PFSK-1 (cell line): ENCODE data around the gene NCOA1.

Source experiments
- FOXP2 ChIP-seq: optimal IDR thresholded peaks from 2 replicates; pipeline ENCODE3; 2011; ENCODE audit warnings: borderline replicate concordance, control low read depth, inconsistent platforms; ENCODE audit not compliant: insufficient read depth; ENCODE audit errors: extremely low read length, extremely low read depth
- POLR2AphosphoS5 ChIP-seq: IDR thresholded peaks from 2 replicates; pipeline ENCODE4 v1.6.1; 2012; ENCODE audit warnings: low read depth, mild to moderate bottlenecking, control low read depth, low read length, moderate library complexity
- SIN3A ChIP-seq: IDR thresholded peaks from 2 replicates; pipeline ENCODE4 v1.6.1; 2012; ENCODE audit warnings: mild to moderate bottlenecking, low read length, moderate library complexity, borderline replicate concordance; ENCODE audit not compliant: insufficient read depth
- TAF1 ChIP-seq: IDR thresholded peaks from 2 replicates; pipeline ENCODE4 v1.6.1; 2012; ENCODE audit warnings: low read length, control low read depth, borderline replicate concordance; ENCODE audit not compliant: insufficient read depth
- TF ChIP-seq, protein P1 (sequence below), 2 experiments: IDR thresholded peaks; 2 replicates each; pipeline versions ENCODE4 v1.6.1 to v1.8.0; 2011 to 2012; ENCODE audit warnings: low read depth in 2 of 2, low read length in 2 of 2, control low read depth in 1 of 2, inconsistent platforms in 1 of 2, mild to moderate bottlenecking in 1 of 2, moderate library complexity in 1 of 2; ENCODE audit not compliant: insufficient read depth in 1 of 2

The NCOA1 gene

DNA sequence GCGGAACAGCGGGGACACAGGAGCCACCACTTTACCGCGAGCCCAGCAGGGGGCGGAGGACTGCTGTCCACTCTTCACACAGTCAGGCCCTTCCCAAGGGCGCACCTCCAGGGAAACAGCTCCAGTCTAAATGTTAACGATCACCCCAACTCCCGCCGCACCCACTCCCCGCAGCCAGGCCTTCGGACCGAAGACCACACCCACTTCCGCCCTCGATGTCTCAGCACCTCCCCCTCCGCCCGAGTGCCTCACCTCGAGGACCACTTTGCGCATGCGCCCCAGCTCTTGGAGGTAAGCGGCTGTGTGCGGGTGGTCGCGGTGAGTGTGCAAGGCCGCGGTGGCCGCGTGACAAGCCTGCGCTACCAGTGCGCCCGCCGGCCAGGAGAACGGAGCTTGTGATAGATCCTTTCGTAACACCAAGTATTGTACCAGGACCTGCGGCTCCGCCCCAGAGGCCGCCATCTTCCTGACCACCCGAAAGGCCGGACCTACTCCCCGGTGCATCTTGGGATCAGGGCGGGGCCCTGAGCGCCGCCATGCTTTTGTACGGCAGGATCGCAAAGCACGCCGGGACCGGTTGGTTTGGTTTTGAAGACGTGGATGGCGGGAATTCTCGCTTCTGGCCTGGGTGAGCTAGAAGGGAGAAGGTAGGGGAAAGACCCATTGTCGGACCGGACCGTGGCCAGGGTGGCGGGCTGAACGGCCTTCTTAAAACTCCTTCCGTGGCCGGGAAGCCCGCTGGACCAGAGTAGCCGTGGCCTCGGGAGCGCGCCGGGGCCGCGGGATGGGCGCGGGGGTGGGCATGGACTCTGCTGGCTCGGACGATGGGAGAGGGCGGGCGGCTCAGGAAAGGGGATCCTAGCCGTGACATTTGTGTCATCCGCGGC is 302.1 kb downstream of the NCOA1 start, which contains the start of the genes CENPO and PTRHD1:
CENPO (plus strand) TSS at position 552 of the 887 bp plus-strand sequence. CDS start 495 bp downstream, outside the sequence.
PTRHD1 (minus strand) TSS at position 518 of the 887 bp plus-strand sequence; CDS start at position 504, 14 bp downstream.
- TF ChIP-seq, protein P1, sequence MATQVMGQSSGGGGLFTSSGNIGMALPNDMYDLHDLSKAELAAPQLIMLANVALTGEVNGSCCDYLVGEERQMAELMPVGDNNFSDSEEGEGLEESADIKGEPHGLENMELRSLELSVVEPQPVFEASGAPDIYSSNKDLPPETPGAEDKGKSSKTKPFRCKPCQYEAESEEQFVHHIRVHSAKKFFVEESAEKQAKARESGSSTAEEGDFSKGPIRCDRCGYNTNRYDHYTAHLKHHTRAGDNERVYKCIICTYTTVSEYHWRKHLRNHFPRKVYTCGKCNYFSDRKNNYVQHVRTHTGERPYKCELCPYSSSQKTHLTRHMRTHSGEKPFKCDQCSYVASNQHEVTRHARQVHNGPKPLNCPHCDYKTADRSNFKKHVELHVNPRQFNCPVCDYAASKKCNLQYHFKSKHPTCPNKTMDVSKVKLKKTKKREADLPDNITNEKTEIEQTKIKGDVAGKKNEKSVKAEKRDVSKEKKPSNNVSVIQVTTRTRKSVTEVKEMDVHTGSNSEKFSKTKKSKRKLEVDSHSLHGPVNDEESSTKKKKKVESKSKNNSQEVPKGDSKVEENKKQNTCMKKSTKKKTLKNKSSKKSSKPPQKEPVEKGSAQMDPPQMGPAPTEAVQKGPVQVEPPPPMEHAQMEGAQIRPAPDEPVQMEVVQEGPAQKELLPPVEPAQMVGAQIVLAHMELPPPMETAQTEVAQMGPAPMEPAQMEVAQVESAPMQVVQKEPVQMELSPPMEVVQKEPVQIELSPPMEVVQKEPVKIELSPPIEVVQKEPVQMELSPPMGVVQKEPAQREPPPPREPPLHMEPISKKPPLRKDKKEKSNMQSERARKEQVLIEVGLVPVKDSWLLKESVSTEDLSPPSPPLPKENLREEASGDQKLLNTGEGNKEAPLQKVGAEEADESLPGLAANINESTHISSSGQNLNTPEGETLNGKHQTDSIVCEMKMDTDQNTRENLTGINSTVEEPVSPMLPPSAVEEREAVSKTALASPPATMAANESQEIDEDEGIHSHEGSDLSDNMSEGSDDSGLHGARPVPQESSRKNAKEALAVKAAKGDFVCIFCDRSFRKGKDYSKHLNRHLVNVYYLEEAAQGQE (IDR thresholded peaks at IDR 0.05; ENCODE audit: insufficient read depth in 1 of 2, low read depth in 2 of 2, low read length in 2 of 2), result no peak
- peak; percentile 72; the same call in 1 of the 2 replicates for TF ChIP-seq SIN3A
- TF ChIP-seq FOXP2, result peak; percentile 41
- peak; percentile 87; the same call in 1 of the 2 replicates for TF ChIP-seq TAF1
- TF ChIP-seq POLR2AphosphoS5, result peak; percentile 61; the same call in 1 of the 2 replicates

DNA sequence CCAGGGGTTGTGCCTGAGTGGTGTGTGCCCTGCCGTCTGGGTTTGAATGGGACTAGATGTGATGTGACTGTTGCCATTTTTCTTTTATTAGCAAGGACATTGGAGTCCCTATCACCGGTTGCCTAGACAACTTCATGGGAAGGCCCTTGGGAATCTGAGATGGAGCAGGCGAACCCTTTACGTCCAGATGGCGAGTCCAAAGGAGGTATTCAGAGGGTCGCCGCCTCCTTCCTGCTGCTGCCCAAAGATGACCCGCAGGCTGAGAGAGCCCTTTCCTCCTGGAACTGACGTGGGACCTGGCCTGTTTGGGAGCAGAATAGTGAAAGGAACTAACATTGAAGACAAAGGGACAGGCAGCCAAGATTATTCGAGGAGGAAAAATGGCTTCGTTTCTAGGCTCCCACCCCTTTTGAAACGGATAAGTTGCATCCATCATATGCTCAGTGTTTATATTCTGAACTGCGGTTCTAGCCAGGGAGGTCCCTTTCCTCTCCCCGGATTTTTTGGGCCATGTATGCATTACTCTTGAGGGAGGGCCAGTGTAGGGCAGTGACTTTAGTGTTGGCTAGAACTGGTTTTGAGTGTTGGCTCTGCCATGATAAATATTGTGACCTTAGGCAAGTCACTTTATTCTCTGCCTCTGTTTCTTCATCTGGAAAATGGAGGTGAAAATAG is 302.8 kb downstream of the NCOA1 start:
- TF ChIP-seq FOXP2 (no peak), SIN3A (peak; percentile 64; the same call in 1 of the 2 replicates)

DNA sequence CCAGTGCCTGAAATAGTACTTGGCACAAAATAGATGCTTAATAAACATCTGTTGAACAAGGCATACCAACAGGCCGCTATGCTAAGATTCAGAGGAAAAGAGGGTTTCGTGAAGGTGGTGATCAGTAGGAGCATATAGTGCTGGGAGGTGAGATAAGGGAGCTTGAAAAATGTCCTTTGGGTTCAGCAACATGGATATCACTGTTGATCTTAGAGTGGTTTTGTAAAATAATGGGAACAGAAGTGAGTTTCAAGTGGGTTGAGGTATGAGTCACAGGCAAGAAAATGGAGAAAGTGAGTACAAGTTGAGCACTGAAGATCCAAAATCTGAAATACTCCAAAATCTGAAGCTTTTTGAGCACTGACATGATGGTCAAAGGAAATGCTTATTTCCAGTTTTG is 306.6 kb downstream of the NCOA1 start:
- TF ChIP-seq, protein P1 (IDR thresholded peaks at IDR 0.05; ENCODE audit: insufficient read depth in 1 of 2, low read depth in 2 of 2, low read length in 2 of 2), result no peak
- TF ChIP-seq SIN3A (no peak), POLR2AphosphoS5 (no peak), TAF1 (no peak), FOXP2 (no peak)

DNA sequence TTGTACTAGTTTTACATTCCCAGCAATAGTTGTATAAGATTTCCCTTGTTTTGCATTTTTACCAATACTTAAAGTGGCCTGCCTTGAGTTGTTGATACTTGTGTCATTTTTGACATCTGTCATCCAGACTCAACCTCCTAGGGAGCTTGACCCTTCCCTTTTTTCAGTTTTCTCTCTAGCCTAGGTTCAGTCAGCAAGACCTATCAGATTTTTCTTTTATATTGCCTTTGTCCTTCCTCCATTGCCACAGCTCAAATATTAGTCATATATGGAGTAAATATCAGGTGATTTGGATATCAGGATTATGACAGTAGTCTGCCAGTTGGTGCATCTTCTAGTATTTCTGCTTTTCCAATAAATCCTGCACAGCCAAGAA is 315.6 kb downstream of the NCOA1 start:
- no peak for TF ChIP-seq POLR2AphosphoS5
- TF ChIP-seq TAF1, result no peak
- TF ChIP-seq, protein P1 (IDR thresholded peaks at IDR 0.05; ENCODE audit: insufficient read depth in 1 of 2, low read depth in 2 of 2, low read length in 2 of 2), result no peak
- TF ChIP-seq FOXP2, result no peak
- TF ChIP-seq SIN3A, result no peak

DNA sequence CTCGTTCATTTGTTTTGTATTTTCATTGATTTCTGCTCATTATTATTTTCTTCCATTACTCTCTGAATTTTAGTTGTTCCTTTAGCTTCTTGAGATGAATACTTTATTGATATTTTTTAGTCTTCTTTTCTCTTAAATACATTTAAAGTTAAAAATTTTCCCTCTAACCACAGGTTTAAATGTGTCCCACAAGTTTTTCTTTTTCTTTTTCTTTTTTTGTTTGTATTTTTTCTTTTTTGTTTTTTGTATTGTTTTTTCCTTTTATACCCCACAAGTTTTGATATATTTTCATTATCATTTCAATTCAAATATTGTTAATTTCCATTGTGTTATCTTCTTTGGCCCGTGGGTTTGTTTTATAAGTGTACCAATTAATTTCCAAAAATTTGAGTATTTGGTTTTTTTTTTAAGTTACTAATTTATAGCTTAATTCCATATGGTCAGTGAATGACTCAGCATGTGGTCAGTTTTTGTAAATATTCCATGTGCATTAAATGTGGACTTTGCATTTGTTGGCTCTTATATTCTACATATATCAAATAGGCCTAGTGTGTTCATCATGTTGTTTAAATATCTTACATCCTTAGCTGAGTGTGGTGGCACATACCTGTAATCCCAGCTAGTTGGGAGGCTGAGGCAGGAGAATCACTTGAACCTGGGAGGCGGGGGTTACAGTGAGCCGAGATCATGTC is 318.4 kb downstream of the NCOA1 start:
- TF ChIP-seq POLR2AphosphoS5, result no peak
- TF ChIP-seq, protein P1 (IDR thresholded peaks at IDR 0.05; ENCODE audit: insufficient read depth in 1 of 2, low read depth in 2 of 2, low read length in 2 of 2), result no peak
- no peak for TF ChIP-seq TAF1
- TF ChIP-seq SIN3A, result no peak
- no peak for TF ChIP-seq FOXP2
